Measurements from ENCODE around the gene RAB36. TPM values are rescaled to one million over a fixed set of nuclear protein-coding genes. Genes with fewer than 3 reads are reported as not detected.

The RAB36 gene
- total RNA-seq, 2 donors from 2014 or later = 2.6 to 3.3 TPM

- 100% methylated on average over 4 of the region's 4 CpGs; no CpG with 5 or more reads in 1 of the 2 experiments for WGBS, 2 experiments (ENCODE audit: insufficient coverage in 1 of 2, insufficient read length in 1 of 2)
- Mint-ChIP-seq H3K27me3 (ENCODE audit: insufficient read depth) (peaks cover 36% of the 10 kb centered on the region), H3K36me3 (ENCODE audit: low read depth) (no peaks in the 10 kb centered on the region), H3K4me3 (no peak overlapping the region), H3K4me1 (peaks cover 5% of the 10 kb centered on the region), H3K27ac (no peak overlapping the region), H3K9me3 (no peaks in the 10 kb centered on the region)
- TF ChIP-seq CTCF (conservative IDR thresholded peaks at IDR 0.05) = no peak
- Histone ChIP-seq H3K27me3 (ENCODE audit: control insufficient read depth, insufficient read depth, low read length, poor library complexity, severe bottlenecking) (no peaks in the 10 kb centered on the region), H3K27ac (ENCODE audit: low read depth, low read length) (no peak overlapping the region), H3K4me1 (ENCODE audit: control insufficient read depth, insufficient read depth, low read length) (peaks cover 4% of the 10 kb centered on the region), H3K9me3 (ENCODE audit: control insufficient read depth, low read length) (no peaks in the 10 kb centered on the region), H3K36me3 (ENCODE audit: control insufficient read depth, insufficient read depth, low read length) (no peaks in the 10 kb centered on the region), H3K9ac (ENCODE audit: extremely low read depth, low read length, poor library complexity, severe bottlenecking) (no peak overlapping the region), H3K4me3 (ENCODE audit: low read length) (no peak overlapping the region)
- DNase-seq = no peak
Measured at GRCh38 chr22:23144432-23144831, 845 bp upstream of the RAB36 start.

- peak overlapping the region; percentile 83 for H3K27ac ChIP-seq (ENCODE audit: low read depth, low read length)
- no peaks in the 10 kb centered on the region for H3K27me3 ChIP-seq (ENCODE audit: control insufficient read depth, insufficient read depth, low read length, poor library complexity, severe bottlenecking)
- H3K36me3 ChIP-seq (ENCODE audit: control insufficient read depth, insufficient read depth, low read length) = no peaks in the 10 kb centered on the region
- peak overlapping the region; percentile 74 for H3K4me3 ChIP-seq (ENCODE audit: low read length)
- no peak for TF ChIP-seq CTCF (conservative IDR thresholded peaks at IDR 0.05)
- H3K9me3 Mint-ChIP-seq = no peaks in the 10 kb centered on the region
- peaks cover 4% of the 10 kb centered on the region for H3K4me1 ChIP-seq (ENCODE audit: control insufficient read depth, insufficient read depth, low read length)
- peak overlapping the region; percentile 61 for H3K4me3 Mint-ChIP-seq
- no peaks in the 10 kb centered on the region for H3K9me3 ChIP-seq (ENCODE audit: control insufficient read depth, low read length)
- peak overlapping the region; percentile 54 for H3K9ac ChIP-seq (ENCODE audit: extremely low read depth, low read length, poor library complexity, severe bottlenecking)
- 60 to 80% methylated on average over 1 to 2 of the region's 2 CpGs for WGBS, 2 experiments (ENCODE audit: insufficient coverage in 1 of 2, insufficient read length in 1 of 2)
- peaks cover 36% of the 10 kb centered on the region for H3K27me3 Mint-ChIP-seq (ENCODE audit: insufficient read depth)
- peaks cover 10% of the 10 kb centered on the region for H3K4me1 Mint-ChIP-seq
- no peak overlapping the region for H3K27ac Mint-ChIP-seq
- DNase-seq = no peak
- peaks cover 3% of the 10 kb centered on the region for H3K36me3 Mint-ChIP-seq (ENCODE audit: low read depth)
Measured at GRCh38 chr22:23145878-23146470, 697 bp downstream of the RAB36 start.

GRCh38 chr22:23146478-23147205, 1.4 kb downstream of the RAB36 start:
- peaks cover 3% of the 10 kb centered on the region for H3K36me3 Mint-ChIP-seq (ENCODE audit: low read depth)
- no peaks in the 10 kb centered on the region for H3K36me3 ChIP-seq (ENCODE audit: control insufficient read depth, insufficient read depth, low read length)
- H3K4me1 Mint-ChIP-seq = peaks cover 10% of the 10 kb centered on the region
- H3K4me1 ChIP-seq (ENCODE audit: control insufficient read depth, insufficient read depth, low read length) = peaks cover under 1% of the 10 kb centered on the region
- no peaks in the 10 kb centered on the region for H3K9me3 ChIP-seq (ENCODE audit: control insufficient read depth, low read length)
- WGBS, 2 experiments (ENCODE audit: insufficient coverage in 1 of 2, insufficient read length in 1 of 2) = 84 to 93% methylated on average over 2 to 8 of the region's 8 CpGs
- no peak overlapping the region for H3K4me3 Mint-ChIP-seq
- H3K9me3 Mint-ChIP-seq = no peaks in the 10 kb centered on the region
- DNase-seq = no peak
- H3K4me3 ChIP-seq (ENCODE audit: low read length) = no peak overlapping the region
- no peak overlapping the region for H3K27ac Mint-ChIP-seq
- no peak for TF ChIP-seq CTCF (conservative IDR thresholded peaks at IDR 0.05)
- H3K27me3 Mint-ChIP-seq (ENCODE audit: insufficient read depth) = peaks cover 36% of the 10 kb centered on the region
- H3K27ac ChIP-seq (ENCODE audit: low read depth, low read length) = no peak overlapping the region
- no peak overlapping the region for H3K9ac ChIP-seq (ENCODE audit: extremely low read depth, low read length, poor library complexity, severe bottlenecking)
- H3K27me3 ChIP-seq (ENCODE audit: control insufficient read depth, insufficient read depth, low read length, poor library complexity, severe bottlenecking) = no peaks in the 10 kb centered on the region
